Karpas-422 (cell line): ENCODE measurements around the gene COPE. TPM values are rescaled to one million over a fixed set of nuclear protein-coding genes. Genes with fewer than 3 reads are reported as not detected.
"Not testable (repeated sequence)": the region's sequence is repeated elsewhere in the genome, so short reads cannot be mapped to it uniquely, and the experiment has no call there.

ENCODE experiments used
- DNase-seq: peaks from one replicate; pipeline ENCODE4 v3.0.0-alpha.2; 2015
- H2AFZ ChIP-seq: fragments of 200-600 bp; sonication (generic); 2 replicates; pipeline ENCODE4 v1.6.1; 2014; ENCODE audit warnings: antibody characterized with exemption, low read length, mixed read lengths
- H3K27ac ChIP-seq: fragments of 200-600 bp; sonication (generic); 2 replicates; pipeline ENCODE4 v1.5.1; 2014; ENCODE audit warnings: mild to moderate bottlenecking, low read length, moderate library complexity
- H3K27me3 ChIP-seq: fragments of 200-600 bp; sonication (generic); 2 replicates; pipeline ENCODE4 v1.6.1; 2014; ENCODE audit warnings: low read length, mixed read lengths
- H3K36me3 ChIP-seq: fragments of 200-600 bp; sonication (generic); 2 replicates; pipeline ENCODE4 v1.6.1; 2014; ENCODE audit warnings: low read length, mixed read lengths; ENCODE audit not compliant: insufficient read depth
- H3K4me1 ChIP-seq: fragments of 200-600 bp; sonication (generic); 2 replicates; pipeline ENCODE4 v1.6.1; 2014; ENCODE audit warnings: mild to moderate bottlenecking, low read length, mixed read lengths
- H3K4me2 ChIP-seq: fragments of 200-600 bp; sonication (generic); 2 replicates; pipeline ENCODE4 v1.6.1; 2014; ENCODE audit warnings: low read length, low read depth, mild to moderate bottlenecking; ENCODE audit not compliant: poor library complexity, severe bottlenecking
- H3K4me3 ChIP-seq: fragments of 200-600 bp; sonication (generic); 2 replicates; pipeline ENCODE4 v1.5.1; 2014; ENCODE audit warnings: mild to moderate bottlenecking, antibody characterized with exemption, low read length, mixed read lengths
- H3K79me2 ChIP-seq: fragments of 200-600 bp; sonication (generic); 2 replicates; pipeline ENCODE4 v1.6.1; 2014; ENCODE audit warnings: mild to moderate bottlenecking, low read length, mixed read lengths
- H3K9ac ChIP-seq: fragments of 200-600 bp; sonication (generic); 2 replicates; pipeline ENCODE4 v1.6.0; 2014; ENCODE audit warnings: low read length
- H3K9me2 ChIP-seq: fragments of 200-600 bp; sonication (generic), shearing (Covaris generic); replicated peaks from 2 replicates; pipeline ENCODE4 v1.6.0; 2014; ENCODE audit warnings: mild to moderate bottlenecking, low read length, moderate library complexity; ENCODE audit not compliant: insufficient read depth
- H3K9me3 ChIP-seq: fragments of 300-700, 200-600 bp; sonication (generic); 2 replicates; pipeline ENCODE4 v1.6.1; 2014; ENCODE audit warnings: low read length, mixed read lengths
- H4K20me1 ChIP-seq: fragments of 200-600 bp; sonication (generic); 2 replicates; pipeline ENCODE4 v1.6.1; 2014; ENCODE audit warnings: mild to moderate bottlenecking, antibody characterized with exemption, low read length, low read depth; ENCODE audit not compliant: insufficient read depth
- total RNA-seq: library from RNA; depleted of rRNA; stranded (reverse); fragments of >200 nt; shearing (Covaris generic); gene quantifications from 2 replicates; pipeline ENCODE4 v1.2.3, GENCODE V29; 2014; ENCODE audit warnings: low replicate concordance

Gene COPE
- total RNA-seq, 1 experiment from 2014 or later = 145 TPM

DNA sequence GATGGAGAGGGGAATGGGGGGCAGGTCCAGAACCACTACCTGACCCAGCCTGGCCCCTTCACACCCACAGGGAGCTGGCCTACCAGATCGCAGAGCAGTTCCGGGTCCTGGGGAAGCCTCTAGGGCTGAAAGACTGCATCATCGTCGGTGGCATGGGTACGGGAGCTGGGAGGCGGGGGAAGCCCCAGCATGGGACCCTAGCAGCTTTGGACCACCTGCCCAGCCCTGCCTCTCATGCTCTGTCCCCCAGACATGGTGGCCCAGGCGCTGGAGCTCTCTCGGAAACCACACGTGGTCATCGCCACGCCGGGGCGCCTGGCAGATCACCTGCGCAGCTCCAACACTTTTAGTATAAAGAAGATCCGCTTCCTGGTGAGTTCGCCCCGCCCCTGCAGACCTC lies 2.4 kb upstream of the COPE start:
- H3K36me3 ChIP-seq = peaks cover 16% of the 10 kb centered on the region
- no peaks in the 10 kb centered on the region for H3K27me3 ChIP-seq
- no peaks in the 10 kb centered on the region for H4K20me1 ChIP-seq
- H3K9me2 ChIP-seq = no peaks in the 10 kb centered on the region
- no peak overlapping the region for H3K4me2 ChIP-seq
- no peak overlapping the region for H3K27ac ChIP-seq
- no peak overlapping the region for H3K4me3 ChIP-seq
- H2AFZ ChIP-seq = no peak overlapping the region
- no peak for DNase-seq
- H3K9me3 ChIP-seq = no peaks in the 10 kb centered on the region
- H3K4me1 ChIP-seq = peaks cover 22% of the 10 kb centered on the region
- peaks cover 44% of the 10 kb centered on the region for H3K79me2 ChIP-seq
- no peak overlapping the region for H3K9ac ChIP-seq

DNA sequence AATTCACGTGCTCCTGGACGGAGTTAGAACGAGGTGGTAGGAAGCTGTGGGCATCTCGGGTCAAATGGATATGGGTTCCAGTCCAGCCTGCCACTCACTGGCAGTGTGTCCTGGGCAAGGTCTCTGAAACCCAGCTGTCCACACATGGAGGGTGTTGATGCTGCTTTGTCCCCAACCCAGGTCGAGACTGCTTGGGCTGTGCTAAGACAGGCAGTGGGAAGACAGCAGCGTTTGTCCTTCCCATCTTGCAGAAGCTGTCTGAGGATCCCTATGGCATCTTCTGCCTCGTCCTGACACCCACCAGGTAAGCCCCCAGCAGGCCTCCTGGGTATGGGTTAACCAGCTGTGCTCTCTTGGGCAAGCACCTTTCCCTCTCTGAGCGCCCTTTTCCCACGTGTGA lies 1.2 kb upstream of the COPE start:
- H3K4me1 ChIP-seq = peaks cover 22% of the 10 kb centered on the region
- H3K27ac ChIP-seq = no peak overlapping the region
- no peak overlapping the region for H2AFZ ChIP-seq
- H3K79me2 ChIP-seq = peaks cover 55% of the 10 kb centered on the region
- no peaks in the 10 kb centered on the region for H3K9me2 ChIP-seq
- H3K9ac ChIP-seq = peak overlapping the region; percentile 90
- peaks cover 10% of the 10 kb centered on the region for H3K36me3 ChIP-seq
- no peak for DNase-seq
- H3K9me3 ChIP-seq = no peaks in the 10 kb centered on the region
- H3K4me2 ChIP-seq = peak overlapping the region; percentile 96
- peaks cover under 1% of the 10 kb centered on the region; the same call in 1 of the 2 replicates for H4K20me1 ChIP-seq
- peak overlapping the region; percentile 98 for H3K4me3 ChIP-seq
- H3K27me3 ChIP-seq = no peaks in the 10 kb centered on the region

DNA sequence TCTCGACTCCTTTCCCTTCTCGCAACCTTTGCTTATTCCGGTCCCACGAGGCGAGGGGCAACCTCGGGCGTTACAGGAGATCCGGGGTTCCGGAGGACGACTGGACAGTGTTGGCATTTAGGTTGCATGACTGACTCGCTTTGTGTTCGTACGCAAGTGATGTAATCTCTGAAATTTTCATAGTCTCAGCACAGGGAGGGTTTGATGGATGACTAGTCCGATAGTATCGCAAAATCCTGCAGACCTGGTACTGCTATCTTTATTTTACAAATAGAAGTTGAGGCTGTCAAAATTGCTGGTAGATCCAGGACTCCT lies 670 bp upstream of the COPE start:
- Histone ChIP-seq H3K79me2 (peaks cover 60% of the 10 kb centered on the region), H4K20me1 (peaks cover 6% of the 10 kb centered on the region; the same call in 1 of the 2 replicates), H3K4me1 (peaks cover 22% of the 10 kb centered on the region), H3K4me2 (peak overlapping the region; percentile 96), H3K9me3 (no peaks in the 10 kb centered on the region), H3K36me3 (peaks cover 14% of the 10 kb centered on the region), H3K9me2 (no peaks in the 10 kb centered on the region), H3K27me3 (no peaks in the 10 kb centered on the region), H3K27ac (no peak overlapping the region), H3K4me3 (peak overlapping the region; percentile 98), H3K9ac (peak overlapping the region; percentile 90), H2AFZ (no peak overlapping the region; the same call in 1 of the 2 replicates)
- DNase-seq = no peak

DNA sequence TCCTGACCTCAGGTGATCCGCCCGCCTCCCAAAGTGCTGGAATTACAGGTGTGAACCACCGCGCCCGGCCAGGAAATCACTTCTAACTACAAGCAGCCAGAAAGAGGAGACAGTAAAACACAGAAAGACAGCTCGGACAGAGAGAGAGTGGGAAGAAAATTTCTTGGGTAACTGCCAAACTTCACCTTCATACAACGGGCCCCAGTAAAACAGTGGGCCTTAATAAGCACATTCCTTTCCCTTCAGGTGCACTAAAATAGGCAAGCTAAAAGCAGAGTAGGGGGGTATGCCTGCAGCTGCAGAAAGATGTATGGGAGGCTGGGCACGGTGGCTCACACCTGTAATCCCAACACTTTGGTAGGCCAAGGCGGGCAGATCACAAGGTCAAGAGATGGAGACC lies 1.6 kb downstream of the COPE start:
- Histone ChIP-seq H3K4me1 (peaks cover 22% of the 10 kb centered on the region), H3K36me3 (peaks cover 10% of the 10 kb centered on the region; the same call in 1 of the 2 replicates), H3K79me2 (peaks cover 70% of the 10 kb centered on the region), H3K4me3 (peak overlapping the region; percentile 45; the same call in 1 of the 2 replicates), H3K4me2 (peak overlapping the region; percentile 73), H3K9ac (peak overlapping the region; percentile 79; the same call in 1 of the 2 replicates)
- not testable (repeated sequence) for H4K20me1 ChIP-seq, H3K27ac ChIP-seq, H2AFZ ChIP-seq, H3K9me3 ChIP-seq, DNase-seq, H3K27me3 ChIP-seq, H3K9me2 ChIP-seq

DNA sequence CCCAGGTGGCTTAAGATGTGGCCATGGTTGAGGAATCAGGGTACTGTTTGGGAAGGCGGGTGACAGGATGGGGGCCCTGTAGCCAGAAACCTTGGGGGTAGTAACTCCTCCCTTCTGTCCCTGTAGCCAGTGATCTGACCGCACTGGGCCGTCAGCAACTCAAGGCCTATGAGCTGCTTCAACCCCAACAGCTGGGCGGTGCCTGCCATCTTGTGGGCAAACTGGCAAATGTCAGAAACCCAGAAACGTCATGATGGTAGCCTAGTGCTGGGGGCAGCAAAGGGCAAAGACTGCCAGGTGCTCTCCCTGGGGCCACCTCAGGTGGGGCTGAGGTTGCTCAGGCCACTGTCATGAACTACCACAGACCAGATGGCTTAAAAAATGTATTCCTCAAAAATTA lies 3.5 kb downstream of the COPE start:
- Histone ChIP-seq H2AFZ (no peak overlapping the region), H3K9ac (no peak overlapping the region), H3K4me3 (no peak overlapping the region), H3K36me3 (peaks cover 10% of the 10 kb centered on the region; the same call in 1 of the 2 replicates), H4K20me1 (peaks cover 14% of the 10 kb centered on the region; the same call in 1 of the 2 replicates), H3K27ac (no peak overlapping the region), H3K9me3 (no peaks in the 10 kb centered on the region), H3K4me2 (no peak overlapping the region), H3K9me2 (no peaks in the 10 kb centered on the region), H3K27me3 (no peaks in the 10 kb centered on the region), H3K79me2 (peaks cover 60% of the 10 kb centered on the region), H3K4me1 (peaks cover 17% of the 10 kb centered on the region)
- peak; percentile 78 for DNase-seq

DNA sequence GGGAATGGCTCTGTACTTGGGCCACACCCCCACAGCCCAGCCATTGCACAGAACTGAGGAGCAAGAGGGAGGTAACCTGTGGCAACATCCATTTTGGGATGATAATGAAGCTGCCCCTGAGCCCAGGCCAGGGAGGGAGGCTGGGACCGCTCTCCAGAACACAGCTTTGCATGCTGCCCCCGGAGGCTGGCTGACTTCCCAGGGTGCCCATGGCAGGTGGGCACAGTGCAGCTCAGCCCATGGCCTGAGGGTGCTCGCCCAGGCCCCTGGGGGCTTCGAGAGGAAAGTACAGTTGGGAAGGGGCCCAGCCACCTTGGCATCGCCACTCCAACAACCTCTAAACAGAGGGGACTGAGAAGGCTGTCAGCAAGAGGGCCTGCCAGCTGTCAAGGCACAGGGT lies 5.7 kb downstream of the COPE start:
- peaks cover 10% of the 10 kb centered on the region for H3K4me1 ChIP-seq
- H3K27ac ChIP-seq = no peak overlapping the region
- no peaks in the 10 kb centered on the region for H3K27me3 ChIP-seq
- DNase-seq = no peak
- H3K4me2 ChIP-seq = no peak overlapping the region
- H3K9ac ChIP-seq = no peak overlapping the region
- no peaks in the 10 kb centered on the region for H3K9me3 ChIP-seq
- H3K36me3 ChIP-seq = peaks cover 10% of the 10 kb centered on the region; the same call in 1 of the 2 replicates
- H3K9me2 ChIP-seq = no peaks in the 10 kb centered on the region
- H3K4me3 ChIP-seq = no peak overlapping the region
- peaks cover 44% of the 10 kb centered on the region for H3K79me2 ChIP-seq
- no peak overlapping the region for H2AFZ ChIP-seq
- peaks cover 15% of the 10 kb centered on the region; the same call in 1 of the 2 replicates for H4K20me1 ChIP-seq

DNA sequence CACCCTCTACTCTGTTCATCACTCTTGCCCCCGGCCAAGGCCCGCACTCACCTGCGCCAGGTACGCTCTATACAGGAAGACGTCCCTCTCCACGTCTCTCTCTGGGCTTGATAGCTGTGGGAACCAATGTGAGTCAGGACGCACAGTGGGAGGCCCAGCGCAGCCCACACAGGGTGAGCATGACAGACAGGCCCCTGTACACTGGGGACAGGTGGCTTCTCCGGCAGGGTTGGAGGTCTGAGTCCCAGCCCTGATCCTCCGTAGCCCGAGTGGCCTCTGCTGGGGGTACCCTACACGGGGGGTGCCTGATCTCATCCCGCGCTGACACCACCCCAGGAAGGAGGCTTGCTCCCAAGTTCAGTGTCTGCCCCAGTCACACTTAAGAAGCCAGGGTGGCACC lies 6.3 kb downstream of the COPE start:
- Histone ChIP-seq H3K4me3 (no peak overlapping the region), H3K79me2 (peaks cover 39% of the 10 kb centered on the region), H3K9me2 (no peaks in the 10 kb centered on the region), H3K9ac (no peak overlapping the region), H3K36me3 (peaks cover 10% of the 10 kb centered on the region; the same call in 1 of the 2 replicates), H2AFZ (no peak overlapping the region), H3K9me3 (no peaks in the 10 kb centered on the region), H3K27me3 (no peaks in the 10 kb centered on the region), H3K27ac (no peak overlapping the region), H3K4me2 (no peak overlapping the region), H3K4me1 (peaks cover 5% of the 10 kb centered on the region), H4K20me1 (peaks cover 15% of the 10 kb centered on the region; the same call in 1 of the 2 replicates)
- no peak for DNase-seq

DNA sequence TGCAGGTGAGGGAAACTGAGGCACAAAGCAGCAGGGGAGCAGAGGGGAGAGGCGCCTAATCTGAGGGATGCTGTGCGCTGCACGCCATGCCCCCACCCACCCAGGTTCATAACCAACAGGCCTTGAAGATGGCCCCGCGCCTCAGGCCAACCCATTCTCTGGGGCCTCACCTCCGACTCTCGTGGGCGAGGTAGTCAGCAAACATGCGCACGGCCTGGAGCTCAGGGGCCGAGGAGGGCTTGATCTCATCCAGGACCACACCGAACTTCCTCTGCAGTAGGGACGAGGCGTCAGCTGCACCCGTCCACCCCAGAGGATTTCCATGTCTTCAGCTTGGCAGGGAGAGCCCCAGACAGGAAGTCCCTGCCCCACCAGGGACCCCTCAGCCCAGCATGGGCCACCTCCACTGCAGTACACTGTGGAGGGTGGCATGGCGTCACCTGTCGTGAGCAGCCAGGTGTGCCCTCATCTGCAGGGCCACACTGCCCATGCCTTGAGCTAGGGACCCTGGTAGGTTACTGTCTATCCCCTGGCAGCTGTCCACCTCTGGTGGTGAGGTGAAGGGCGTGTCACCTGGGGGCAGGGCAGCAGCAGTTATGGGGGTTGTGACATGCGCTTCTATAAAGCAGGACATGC lies 8.3 kb downstream of the COPE start:
- Histone ChIP-seq H3K79me2 (peaks cover 21% of the 10 kb centered on the region), H3K9ac (no peak overlapping the region), H3K9me3 (no peaks in the 10 kb centered on the region), H3K27ac (no peak overlapping the region), H3K4me2 (no peak overlapping the region), H3K36me3 (peaks cover 10% of the 10 kb centered on the region; the same call in 1 of the 2 replicates), H3K4me3 (no peak overlapping the region), H4K20me1 (peaks cover 15% of the 10 kb centered on the region; the same call in 1 of the 2 replicates), H2AFZ (no peak overlapping the region), H3K9me2 (no peaks in the 10 kb centered on the region), H3K4me1 (no peaks in the 10 kb centered on the region), H3K27me3 (no peaks in the 10 kb centered on the region)
- no peak for DNase-seq
